Activated CD8-positive, alpha-beta T cell treated with anti-CD3 and anti-CD28 coated beads for 36 hours (primary cell): ENCODE results near the gene DES. TPM values are rescaled to one million over a fixed set of nuclear protein-coding genes. Genes with fewer than 3 reads are reported as not detected.

Source experiments
- ATAC-seq: fragments of 200-7000 bp; cut with Tn5 transposase; one replicate; pipeline ENCODE4 v1.10.0; 2021; ENCODE audit warnings: mild to moderate bottlenecking, moderate library complexity
- CTCF ChIA-PET: fragments of 350-600 bp; sonication (Branson Sonifier 250); formaldehyde crosslinking; loops from one replicate; lab custom pipeline; 2021; ENCODE audit warnings: antibody characterized with exemption; lab: Charles Lee
- POLR2A ChIA-PET: fragments of 350-600 bp; sonication (Branson Sonifier 250); formaldehyde crosslinking; loops from one replicate; lab custom pipeline; 2021; ENCODE audit warnings: antibody characterized with exemption; lab: Charles Lee
- DNase-seq: peaks from one replicate; pipeline ENCODE4 v3.0.0-alpha.2; 2020
- H3K27ac Mint-ChIP-seq: one replicate; pipeline ENCODE4 v1.8.0; 2021; ENCODE audit warnings: mild to moderate bottlenecking, mixed read lengths
- H3K27me3 Mint-ChIP-seq: one replicate; pipeline ENCODE4 v1.8.0; 2021; ENCODE audit warnings: mixed read lengths
- H3K36me3 Mint-ChIP-seq: one replicate; pipeline ENCODE4 v1.8.0; 2021; ENCODE audit warnings: low read depth, mixed read lengths
- H3K4me1 Mint-ChIP-seq: one replicate; pipeline ENCODE4 v1.8.0; 2021; ENCODE audit warnings: low read depth, mixed read lengths
- H3K4me3 Mint-ChIP-seq: one replicate; pipeline ENCODE4 v1.8.0; 2021; ENCODE audit warnings: mild to moderate bottlenecking, moderate library complexity, mixed read lengths
- H3K9me3 Mint-ChIP-seq: one replicate; pipeline ENCODE4 v1.8.0; 2021; ENCODE audit warnings: mixed read lengths
- intact Hi-C: fragments of 100-400 bp; cut with micrococcal nuclease; formaldehyde crosslinking; loops from one replicate; pipeline ENCODE4 v1.10.0; 2022
- total RNA-seq, 2 experiments: library from RNA; stranded (reverse); gene quantifications; one replicate each; pipeline ENCODE4 v1.2.3, GENCODE V29; 2021
- TF ChIP-seq, protein P1 (sequence below): fragments of 200-600 bp; IDR thresholded peaks from one replicate; pipeline ENCODE4 v1.8.0; 2022; ENCODE audit warnings: antibody characterized with exemption, mild to moderate bottlenecking

The DES gene
- total RNA-seq, 2 experiments from 2014 or later = not detected

DNA sequence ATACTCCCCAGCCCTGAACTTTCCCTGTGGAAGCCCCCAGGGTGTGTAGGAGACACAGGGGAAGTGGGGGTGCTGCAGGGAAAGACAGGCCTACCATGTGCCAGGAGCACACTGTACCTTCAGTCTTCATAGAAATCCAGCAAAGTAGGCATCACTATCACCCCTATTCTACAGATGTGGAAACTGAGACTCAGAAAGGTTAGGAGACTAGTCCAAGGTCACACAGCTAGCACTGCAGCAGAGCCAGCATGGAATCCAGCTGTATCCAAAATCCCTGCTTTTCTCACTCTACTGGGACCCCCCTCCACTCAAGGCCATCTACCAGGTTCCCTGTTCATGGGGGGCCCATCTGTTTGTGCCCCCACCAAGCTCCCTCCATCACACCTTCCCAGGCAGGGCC lies 37.3 kb upstream of the DES start:
- ATAC-seq = no peak
- Mint-ChIP-seq H3K36me3 (peaks cover 42% of the 10 kb centered on the region), H3K27ac (no peak overlapping the region)

GRCh38 chr2:219381448-219381847 lies 36.7 kb upstream of the DES start:
- no peaks in the 10 kb centered on the region for H3K9me3 Mint-ChIP-seq
- H3K4me3 Mint-ChIP-seq = no peak overlapping the region
- H3K27me3 Mint-ChIP-seq = no peaks in the 10 kb centered on the region
- H3K36me3 Mint-ChIP-seq = peaks cover 47% of the 10 kb centered on the region
- CTCF ChIA-PET = no interaction called here
- H3K27ac Mint-ChIP-seq = no peak overlapping the region
- peaks cover 8% of the 10 kb centered on the region for H3K4me1 Mint-ChIP-seq
- intact Hi-C loops = no loop called here
- DNase-seq (no peak), ATAC-seq (no peak)
- POLR2A ChIA-PET = no interaction called here
- TF ChIP-seq, protein P1, sequence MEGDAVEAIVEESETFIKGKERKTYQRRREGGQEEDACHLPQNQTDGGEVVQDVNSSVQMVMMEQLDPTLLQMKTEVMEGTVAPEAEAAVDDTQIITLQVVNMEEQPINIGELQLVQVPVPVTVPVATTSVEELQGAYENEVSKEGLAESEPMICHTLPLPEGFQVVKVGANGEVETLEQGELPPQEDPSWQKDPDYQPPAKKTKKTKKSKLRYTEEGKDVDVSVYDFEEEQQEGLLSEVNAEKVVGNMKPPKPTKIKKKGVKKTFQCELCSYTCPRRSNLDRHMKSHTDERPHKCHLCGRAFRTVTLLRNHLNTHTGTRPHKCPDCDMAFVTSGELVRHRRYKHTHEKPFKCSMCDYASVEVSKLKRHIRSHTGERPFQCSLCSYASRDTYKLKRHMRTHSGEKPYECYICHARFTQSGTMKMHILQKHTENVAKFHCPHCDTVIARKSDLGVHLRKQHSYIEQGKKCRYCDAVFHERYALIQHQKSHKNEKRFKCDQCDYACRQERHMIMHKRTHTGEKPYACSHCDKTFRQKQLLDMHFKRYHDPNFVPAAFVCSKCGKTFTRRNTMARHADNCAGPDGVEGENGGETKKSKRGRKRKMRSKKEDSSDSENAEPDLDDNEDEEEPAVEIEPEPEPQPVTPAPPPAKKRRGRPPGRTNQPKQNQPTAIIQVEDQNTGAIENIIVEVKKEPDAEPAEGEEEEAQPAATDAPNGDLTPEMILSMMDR = no peak

More for the DNA sequence above, 37.3 kb upstream of the DES start:
- ChIA-PET POLR2A (no interaction called here), CTCF (no interaction called here)
- Mint-ChIP-seq H3K9me3 (no peaks in the 10 kb centered on the region), H3K4me1 (peaks cover 2% of the 10 kb centered on the region), H3K4me3 (no peak overlapping the region), H3K27me3 (no peaks in the 10 kb centered on the region)
- intact Hi-C loops = no loop called here
- TF ChIP-seq, protein P1 = no peak
- DNase-seq = no peak

- peaks cover 20% of the 10 kb centered on the region for H3K4me1 Mint-ChIP-seq
- ChIA-PET CTCF (no interaction called here), POLR2A (interaction anchor here (1.2 kb wide), 1 partner anchor 18 kb away, joined by 3 read pairs; no protein-coding TSS in a partner anchor)
- peaks cover 51% of the 10 kb centered on the region for H3K36me3 Mint-ChIP-seq
- TF ChIP-seq, protein P1 = no peak
- ATAC-seq (no peak), DNase-seq (no peak)
- H3K27me3 Mint-ChIP-seq = no peaks in the 10 kb centered on the region
- H3K4me3 Mint-ChIP-seq = no peak overlapping the region
- intact Hi-C loops = no loop called here
- H3K27ac Mint-ChIP-seq = no peak overlapping the region
- no peaks in the 10 kb centered on the region for H3K9me3 Mint-ChIP-seq
These were observed 34.0 kb upstream of the DES start for GRCh38 chr2:219384083-219384713.

- ATAC-seq = no peak
- H3K4me3 Mint-ChIP-seq = no peak overlapping the region
- H3K27ac Mint-ChIP-seq = peak overlapping the region; percentile 35
- no peaks in the 10 kb centered on the region for H3K9me3 Mint-ChIP-seq
- peaks cover 51% of the 10 kb centered on the region for H3K36me3 Mint-ChIP-seq
- no peak for DNase-seq
- ChIA-PET POLR2A (no interaction called here), CTCF (no interaction called here)
- H3K27me3 Mint-ChIP-seq = no peaks in the 10 kb centered on the region
- TF ChIP-seq, protein P1 = no peak
- peaks cover 21% of the 10 kb centered on the region for H3K4me1 Mint-ChIP-seq
- intact Hi-C loops = no loop called here
These were observed 33.3 kb upstream of the DES start for GRCh38 chr2:219384859-219385258.

GRCh38 chr2:219385958-219386520 lies 32.1 kb upstream of the DES start:
- Mint-ChIP-seq H3K4me1 (peaks cover 21% of the 10 kb centered on the region), H3K9me3 (peaks cover 2% of the 10 kb centered on the region), H3K4me3 (peak overlapping the region; percentile 98), H3K27ac (peak overlapping the region; percentile 25), H3K36me3 (peaks cover 45% of the 10 kb centered on the region), H3K27me3 (no peaks in the 10 kb centered on the region)
- CTCF ChIA-PET = interaction anchor here (2.0 to 7.9 kb wide), 3 partner anchors 17 to 509 kb away, joined by 6 to 84 read pairs (median 13); no protein-coding TSS in a partner anchor
- ATAC-seq (no peak), DNase-seq (no peak)
- intact Hi-C loops = no loop called here
- TF ChIP-seq, protein P1 = no peak
- POLR2A ChIA-PET = no interaction called here
